A673 (cell line): ENCODE measurements around the gene POLN.

Experiments used
- EZH2 ChIP-seq: fragments of 200-600 bp; sonication (generic); IDR thresholded peaks from 2 replicates; pipeline ENCODE4 v1.6.1; 2017; ENCODE audit warnings: borderline replicate concordance, low read depth, mild to moderate bottlenecking, mixed read lengths, antibody characterized with exemption, low read length; ENCODE audit not compliant: poor library complexity, severe bottlenecking
- TF ChIP-seq, protein P1 (sequence below): fragments of 300-800, 200-600 bp; sonication (generic); conservative IDR thresholded peaks from 2 replicates; pipeline ENCODE4 v1.5.1; 2017; ENCODE audit warnings: low read depth, mild to moderate bottlenecking, antibody characterized with exemption, low read length, moderate library complexity, mixed read lengths

DNA sequence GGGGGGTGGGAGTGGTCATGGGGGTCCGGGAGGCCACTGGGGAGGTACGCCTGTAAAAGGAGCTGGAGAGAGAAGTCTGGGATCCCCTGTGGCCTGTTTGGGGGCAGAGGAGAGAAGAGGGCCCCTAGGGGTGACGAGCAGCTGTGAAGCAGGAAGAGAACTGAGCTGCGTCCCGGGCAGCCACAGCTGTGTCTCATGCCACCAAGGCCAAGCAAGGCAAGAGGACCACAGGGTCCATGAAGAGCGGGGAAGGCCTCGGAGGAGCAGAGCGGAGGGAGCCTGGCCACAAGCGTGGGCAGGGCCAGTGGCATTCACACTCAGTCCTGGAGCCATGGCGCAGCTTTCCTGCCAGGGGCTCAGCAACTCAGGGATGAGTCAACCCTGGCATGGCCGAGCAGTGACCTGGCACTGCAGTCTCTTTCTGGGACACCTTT, 196.4 kb downstream of the POLN start:
- TF ChIP-seq, protein P1, sequence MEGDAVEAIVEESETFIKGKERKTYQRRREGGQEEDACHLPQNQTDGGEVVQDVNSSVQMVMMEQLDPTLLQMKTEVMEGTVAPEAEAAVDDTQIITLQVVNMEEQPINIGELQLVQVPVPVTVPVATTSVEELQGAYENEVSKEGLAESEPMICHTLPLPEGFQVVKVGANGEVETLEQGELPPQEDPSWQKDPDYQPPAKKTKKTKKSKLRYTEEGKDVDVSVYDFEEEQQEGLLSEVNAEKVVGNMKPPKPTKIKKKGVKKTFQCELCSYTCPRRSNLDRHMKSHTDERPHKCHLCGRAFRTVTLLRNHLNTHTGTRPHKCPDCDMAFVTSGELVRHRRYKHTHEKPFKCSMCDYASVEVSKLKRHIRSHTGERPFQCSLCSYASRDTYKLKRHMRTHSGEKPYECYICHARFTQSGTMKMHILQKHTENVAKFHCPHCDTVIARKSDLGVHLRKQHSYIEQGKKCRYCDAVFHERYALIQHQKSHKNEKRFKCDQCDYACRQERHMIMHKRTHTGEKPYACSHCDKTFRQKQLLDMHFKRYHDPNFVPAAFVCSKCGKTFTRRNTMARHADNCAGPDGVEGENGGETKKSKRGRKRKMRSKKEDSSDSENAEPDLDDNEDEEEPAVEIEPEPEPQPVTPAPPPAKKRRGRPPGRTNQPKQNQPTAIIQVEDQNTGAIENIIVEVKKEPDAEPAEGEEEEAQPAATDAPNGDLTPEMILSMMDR = no peak
- no peak for TF ChIP-seq EZH2
